HepG2 (cell line): ENCODE measurements around the gene ADCK2. TPM values are rescaled to one million over a fixed set of nuclear protein-coding genes. Genes with fewer than 3 reads are reported as not detected.
A peak's percentile ranks its signal among the peaks of the same experiment; 100 is the strongest.

Experiments used
- GRHL1 ChIP-seq: sonication (generic); formaldehyde crosslinking; conservative IDR thresholded peaks from 2 replicates; pipeline ENCODE4 v1.8.0; 2022; ENCODE audit warnings: missing genetic modification reagents
- HDAC1 ChIP-seq: sonication (generic); formaldehyde crosslinking; IDR thresholded peaks from 2 replicates; pipeline ENCODE4 v1.5.1; 2020; ENCODE audit warnings: mild to moderate bottlenecking, missing genetic modification reagents
- HDAC6 ChIP-seq: fragments of 200-600 bp; sonication (generic); IDR thresholded peaks from 2 replicates; pipeline ENCODE4 v1.7.0; 2017; ENCODE audit warnings: mild to moderate bottlenecking, antibody characterized with exemption, low read length, low read depth
- HMGA1 ChIP-seq: sonication (generic); formaldehyde crosslinking; conservative IDR thresholded peaks from 2 replicates; pipeline ENCODE4 v1.4.0; 2020; ENCODE audit warnings: missing genetic modification reagents
- KAT8 ChIP-seq: IDR thresholded peaks from 2 replicates; pipeline ENCODE4 v1.6.1; 2016; ENCODE audit warnings: missing genetic modification reagents, missing compliant biosample characterization
- MAZ ChIP-seq, 2 experiments: sonication (generic) in 1 of 2; formaldehyde crosslinking in 1 of 2; IDR thresholded peaks; 2 replicates each; pipeline versions ENCODE4 v1.5.0 to v1.6.1; 2012 to 2020; ENCODE audit warnings: low read depth in 2 of 2, mild to moderate bottlenecking in 2 of 2, borderline replicate concordance in 1 of 2, improper control_type of control experiment in 1 of 2, low read length in 1 of 2, missing genetic modification reagents in 1 of 2, moderate library complexity in 1 of 2
- MZF1 ChIP-seq: sonication (generic); formaldehyde crosslinking; IDR thresholded peaks from 2 replicates; pipeline ENCODE4 v1.8.1; 2023; ENCODE audit warnings: mild to moderate bottlenecking, missing genetic modification reagents, borderline replicate concordance
- NAIF1 ChIP-seq: sonication (generic); formaldehyde crosslinking; IDR thresholded peaks from 2 replicates; pipeline ENCODE4 v1.5.0; 2020; ENCODE audit warnings: mild to moderate bottlenecking, missing genetic modification reagents, borderline replicate concordance
- NCOA2 ChIP-seq: sonication (generic); formaldehyde crosslinking; IDR thresholded peaks from 2 replicates; pipeline ENCODE4 v1.8.0; 2022; ENCODE audit warnings: inconsistent platforms
- NFYC ChIP-seq: IDR thresholded peaks from 2 replicates; pipeline ENCODE4 v1.6.1; 2016; ENCODE audit warnings: missing genetic modification reagents, missing compliant biosample characterization
- NR2F6 ChIP-seq, 2 experiments: IDR thresholded peaks; 2 replicates each; pipeline ENCODE4 v1.6.1; 2016; ENCODE audit warnings: antibody characterized with exemption in 1 of 2, mild to moderate bottlenecking in 1 of 2
- PAWR ChIP-seq: sonication (generic); formaldehyde crosslinking; IDR thresholded peaks from 2 replicates; pipeline ENCODE4 v1.4.0; 2020; ENCODE audit warnings: missing genetic modification reagents, mild to moderate bottlenecking, borderline replicate concordance
- PAX8 ChIP-seq: sonication (generic); formaldehyde crosslinking; IDR thresholded peaks from 2 replicates; pipeline ENCODE4 v1.8.0; 2022; ENCODE audit warnings: mild to moderate bottlenecking, missing genetic modification reagents, borderline replicate concordance
- REXO4 ChIP-seq: sonication (generic); formaldehyde crosslinking; IDR thresholded peaks from 2 replicates; pipeline ENCODE4 v1.8.0; 2022; ENCODE audit warnings: missing genetic modification reagents, mild to moderate bottlenecking, borderline replicate concordance
- SKIL ChIP-seq: sonication (generic); formaldehyde crosslinking; IDR thresholded peaks from 2 replicates; pipeline ENCODE4 v1.8.0; 2022; ENCODE audit warnings: missing genetic modification reagents, mild to moderate bottlenecking, moderate library complexity, borderline replicate concordance
- SMC3 ChIP-seq: IDR thresholded peaks from 2 replicates; pipeline ENCODE4 v1.6.1; 2011; ENCODE audit warnings: low read length, improper control_type of control experiment
- SRF ChIP-seq: IDR thresholded peaks from 2 replicates; pipeline ENCODE4 v1.6.1; 2011; ENCODE audit warnings: mild to moderate bottlenecking, low read depth, low read length, moderate library complexity
- STAG1 ChIP-seq: sonication (generic); formaldehyde crosslinking; IDR thresholded peaks from 2 replicates; pipeline ENCODE4 v1.4.0; 2020; ENCODE audit warnings: missing genetic modification reagents
- TFDP1 ChIP-seq: IDR thresholded peaks from 2 replicates; pipeline ENCODE4 v1.6.1; 2016; ENCODE audit warnings: missing compliant biosample characterization, missing genetic modification reagents, borderline replicate concordance
- ZBTB46 ChIP-seq: sonication (generic); formaldehyde crosslinking; IDR thresholded peaks from 2 replicates; pipeline ENCODE4 v1.4.0; 2020; ENCODE audit warnings: mild to moderate bottlenecking, missing genetic modification reagents, borderline replicate concordance
- ZNF704 ChIP-seq: sonication (generic); formaldehyde crosslinking; IDR thresholded peaks from 2 replicates; pipeline ENCODE4 v1.8.1; 2023; ENCODE audit warnings: mild to moderate bottlenecking, inconsistent platforms, moderate library complexity, missing genetic modification reagents, borderline replicate concordance
- ZNF781 ChIP-seq: sonication (generic); formaldehyde crosslinking; IDR thresholded peaks from 2 replicates; pipeline ENCODE4 v1.5.1; 2020; ENCODE audit warnings: borderline replicate concordance, mild to moderate bottlenecking, missing genetic modification reagents; ENCODE audit errors: not compliant biosample characterization
- polyA plus RNA-seq, 8 experiments: library from polyadenylated mRNA; depleted of rRNA in 3 of 8; stranded (reverse) in 7 of 8; unstranded in 1 of 8; fragments of >200 nt; fragmentation: Illumina TruSeq in 4 of 8; extraction: Trizol in 4 of 8; gene quantifications; 2 replicates each; pipeline versions ENCODE4 v1.2.1 to v1.2.3, GENCODE V29; 2011 to 2016; ENCODE audit warnings: low read depth in 4 of 8, missing spikeins in 1 of 8, mixed read lengths in 1 of 8; ENCODE audit not compliant: insufficient read depth in 1 of 8
- total RNA-seq, 5 experiments: library from RNA; depleted of rRNA; stranded (reverse); fragments of >200 nt; fragmentation: Illumina TruSeq; extraction: Trizol; gene quantifications; 2 replicates each; pipeline ENCODE4 v1.2.3, GENCODE V29; 2016; ENCODE audit warnings: low read depth in 1 of 5

Gene ADCK2
- total and polyA plus RNA-seq, 2 of the 13 experiments (the other 11 are each of a cell fraction or from before 2014, with no cell fraction given) = 8.6 to 18.8 TPM

- TF ChIP-seq PAX8 (CRISPR knock-in tag) (no peak), TFDP1 (CRISPR knock-in tag) (no peak), GRHL1 (no peak), NFYC (CRISPR knock-in tag) (no peak), HDAC1 (CRISPR knock-in tag) (0 out of 2 replicates have a peak, but pooled peaks have one; percentile 35), MZF1 (CRISPR knock-in tag) (no peak), STAG1 (CRISPR knock-in tag) (no peak), PAWR (CRISPR knock-in tag) (no peak), MAZ (IDR thresholded peaks at IDR 0.05; ENCODE audit: borderline replicate concordance, low read depth, low read length) (no peak), MAZ (CRISPR knock-in tag; IDR thresholded peaks at IDR 0.05; ENCODE audit: low read depth) (no peak), SMC3 (no peak), ZNF781 (no peak), SKIL (peak; percentile 57; the same call in 1 of the 2 replicates), ZBTB46 (no peak), HDAC6 (no peak), NAIF1 (CRISPR knock-in tag) (no peak), ZNF704 (no peak), KAT8 (no peak), NCOA2 (CRISPR knock-in tag) (0 out of 2 replicates have a peak, but pooled peaks have one; percentile 33), NR2F6 (IDR thresholded peaks at IDR 0.05) (peak; percentile 91), NR2F6 (CRISPR knock-in tag; IDR thresholded peaks at IDR 0.05) (peak; percentile 88), SRF (no peak), HMGA1 (CRISPR knock-in tag) (no peak), REXO4 (no peak)
These were observed 71.3 kb downstream of the ADCK2 start (continued) for GRCh38 chr7:140744005-140744404.
